SU-DHL-6 (cell line): Measurements from ENCODE around the gene FYTTD1.
"Not testable (repeated sequence)": the region's sequence is repeated elsewhere in the genome, so short reads cannot be mapped to it uniquely, and the experiment has no call there.

ENCODE experiments used
- CTCF ChIP-seq: fragments of 200-600 bp; sonication (generic); IDR thresholded peaks from one replicate; pipeline ENCODE4 v1.5.1; 2017; ENCODE audit warnings: antibody characterized with exemption, mild to moderate bottlenecking, low read length, moderate library complexity; ENCODE audit not compliant: insufficient read depth, poor library complexity, severe bottlenecking
- EZH2phosphoT487 ChIP-seq: fragments of 200-600 bp; sonication (generic), shearing (Covaris generic); conservative IDR thresholded peaks from 2 replicates; pipeline ENCODE4 v1.6.1; 2018; ENCODE audit warnings: mild to moderate bottlenecking, antibody characterized with exemption, low read length, moderate library complexity, mixed read lengths

GRCh38 chr3:197710965-197711364 is 38.7 kb upstream of the FYTTD1 start:
- not testable (repeated sequence) for TF ChIP-seq EZH2phosphoT487, CTCF
